Hindlimb muscle (tissue), 1 donor: ENCODE data around the gene MROH9. TPM values are rescaled to one million over a fixed set of nuclear protein-coding genes. Genes with fewer than 3 reads are reported as not detected.
"Not testable (repeated sequence)": the region's sequence is repeated elsewhere in the genome, so short reads cannot be mapped to it uniquely, and the experiment has no call there.

ENCODE experiments used
- DNase-seq: peaks from one replicate; pipeline ENCODE4 v3.0.0-alpha.2; 2013
- polyA plus RNA-seq: library from polyadenylated mRNA; unstranded; fragments of 120-200 nt; gene quantifications from one replicate; pipeline ENCODE4 v1.2.1, GENCODE V29; 2013; ENCODE audit not compliant: insufficient read length

Gene MROH9
- 0.09 TPM for polyA plus RNA-seq

GRCh38 chr1:170935231-170935630, at the start of gene MROH9:
MROH9 (plus strand) TSS chr1:170935534; CDS start chr1:170945557, 10,023 bp downstream.
- DNase-seq: no peak

DNA sequence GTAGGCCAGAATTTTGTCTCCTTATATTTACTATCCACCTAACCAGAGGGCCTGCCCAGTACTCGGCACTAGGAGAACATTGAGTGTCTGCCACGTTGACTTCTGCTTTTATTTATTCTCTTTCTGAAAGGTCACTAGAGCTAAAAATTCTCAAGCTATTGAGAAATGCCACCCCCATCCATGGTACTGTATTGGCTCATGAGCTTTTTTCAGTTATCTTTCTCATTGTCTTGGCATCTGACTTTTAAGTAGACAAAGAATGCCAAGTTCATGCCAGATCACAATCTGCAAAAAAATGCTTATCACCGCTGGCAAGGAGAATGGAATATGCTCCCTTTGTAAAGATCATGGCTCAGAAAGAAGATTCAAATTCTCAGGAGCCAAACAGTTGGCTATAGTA, 49.8 kb upstream of the MROH9 start:
- no peak for DNase-seq

GRCh38 chr1:170886460-170886859, 48.9 kb upstream of the MROH9 start:
- no peak for DNase-seq

DNA sequence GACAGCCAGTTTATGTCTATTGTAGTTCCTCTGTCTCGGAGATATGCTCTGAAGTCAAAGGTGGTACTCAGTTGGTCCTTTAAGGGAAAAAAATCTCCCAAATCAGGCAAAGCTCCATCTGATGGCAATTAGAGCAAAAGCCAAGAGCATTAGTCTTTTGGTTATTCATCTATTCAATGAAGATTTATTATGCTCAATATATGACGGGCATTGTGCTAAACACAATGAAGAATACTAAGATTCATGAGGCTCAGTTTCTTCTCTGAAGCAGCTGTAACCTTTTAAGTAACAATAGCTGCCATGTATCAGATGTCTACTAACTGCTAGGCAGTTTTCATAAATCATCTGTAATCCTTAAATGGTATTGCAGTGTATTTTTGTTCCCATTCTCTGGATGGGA, 47.6 kb upstream of the MROH9 start:
- no peak for DNase-seq

- no peak for DNase-seq
These were observed 43.5 kb upstream of the MROH9 start for GRCh38 chr1:170891872-170892271.

GRCh38 chr1:170893655-170894297, 41.6 kb upstream of the MROH9 start:
- DNase-seq: no peak

DNA sequence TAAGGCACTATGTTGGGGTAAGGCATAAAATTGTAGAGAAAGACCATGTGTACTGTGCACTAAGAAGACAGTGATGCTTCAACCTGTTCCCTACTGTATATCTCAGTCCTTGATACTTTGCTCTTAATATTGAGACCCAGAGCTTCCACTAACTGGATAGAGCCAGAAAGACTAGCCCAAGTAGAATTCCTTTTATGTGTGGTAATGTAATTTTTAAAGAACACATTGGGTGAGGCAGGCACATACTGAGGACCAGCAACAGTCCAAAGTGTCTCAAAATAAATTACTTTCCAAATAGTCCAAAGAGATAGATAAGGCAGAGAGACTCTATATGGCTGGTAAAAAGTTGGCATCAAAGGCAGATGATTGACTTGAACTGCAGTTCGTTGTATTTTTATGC, 31.4 kb upstream of the MROH9 start:
- no peak for DNase-seq

- no peak for DNase-seq
These were observed 26.4 kb upstream of the MROH9 start for GRCh38 chr1:170908942-170909341.

DNA sequence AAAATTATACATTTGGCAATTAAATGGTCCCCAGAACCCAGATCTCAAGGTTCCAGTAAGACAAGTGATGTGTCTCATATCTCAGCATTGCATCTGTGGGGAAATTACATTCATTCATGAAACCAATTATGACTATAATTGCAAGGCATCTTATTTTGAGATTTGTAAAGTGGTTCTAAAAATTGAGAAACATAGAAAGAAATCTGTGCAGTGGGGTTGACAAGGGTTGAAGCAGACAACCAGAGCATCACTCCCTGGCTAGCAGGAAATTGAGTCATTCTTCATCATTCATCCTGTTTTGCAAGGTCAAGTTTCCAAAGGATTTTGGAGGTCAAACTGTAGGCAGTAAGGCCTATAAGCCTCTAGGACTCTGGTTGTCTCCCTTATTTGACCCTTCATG, 25.1 kb upstream of the MROH9 start:
- DNase-seq: no peak

- no peak for DNase-seq
These were observed 18.0 kb upstream of the MROH9 start for GRCh38 chr1:170917373-170917772.

GRCh38 chr1:170924656-170925055, 10.7 kb upstream of the MROH9 start:
- DNase-seq: not testable (repeated sequence)

GRCh38 chr1:170927955-170928840, 7.1 kb upstream of the MROH9 start:
- DNase-seq: peak; percentile 9

DNA sequence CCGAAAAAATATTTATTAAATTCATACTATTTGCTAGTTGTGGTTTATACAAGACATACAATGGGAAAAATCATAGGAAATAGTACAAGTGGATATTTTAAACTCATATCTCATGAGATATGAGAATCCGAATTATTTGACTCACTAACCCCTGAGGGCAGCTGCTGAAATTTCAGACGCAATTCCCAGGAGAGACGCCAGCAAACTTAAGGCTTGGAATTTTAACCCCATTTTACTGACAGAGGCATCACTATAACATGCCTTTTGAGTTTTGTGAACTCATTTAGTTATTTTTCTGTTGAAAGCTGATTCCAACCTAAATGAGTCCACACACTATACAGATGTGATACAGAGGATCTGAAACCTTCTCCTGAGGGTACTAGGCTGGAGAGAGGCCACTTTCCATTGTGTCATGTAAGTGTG, 5.9 kb upstream of the MROH9 start:
- DNase-seq: no peak

DNA sequence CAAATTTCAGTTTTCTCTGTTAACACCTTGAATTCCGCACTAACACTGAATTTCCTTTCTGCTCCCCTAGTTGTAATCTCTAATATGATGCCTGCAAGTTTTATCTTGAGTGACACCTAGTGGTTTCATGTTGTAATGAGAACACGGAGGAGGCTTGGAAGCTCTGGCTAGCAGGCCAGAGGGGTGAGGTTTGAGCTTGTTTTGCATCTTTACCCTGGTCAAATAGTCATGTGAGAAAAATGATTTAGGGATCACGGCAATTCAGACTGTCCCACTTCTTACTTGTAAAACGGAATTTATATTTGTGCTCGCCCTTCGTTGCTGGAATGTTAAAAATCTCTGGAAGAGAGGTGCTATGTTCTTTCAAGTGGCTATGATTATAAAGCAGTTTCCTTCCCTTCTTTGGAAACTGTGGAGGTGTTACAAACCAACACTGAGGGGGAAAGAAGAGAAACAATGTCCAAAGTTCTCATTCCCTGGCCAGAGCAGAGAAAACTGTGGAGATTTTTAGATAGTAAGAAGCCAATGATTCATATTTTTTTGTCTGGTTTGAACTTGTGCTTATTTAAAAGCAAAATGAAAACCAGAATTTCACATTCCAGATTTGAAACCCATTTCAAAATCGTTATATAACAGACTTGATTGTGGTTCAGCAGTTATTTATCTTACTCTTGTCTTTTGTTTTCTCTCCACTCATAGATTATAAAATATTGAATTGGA, 5.3 kb upstream of the MROH9 start:
- DNase-seq: peak; percentile 58

DNA sequence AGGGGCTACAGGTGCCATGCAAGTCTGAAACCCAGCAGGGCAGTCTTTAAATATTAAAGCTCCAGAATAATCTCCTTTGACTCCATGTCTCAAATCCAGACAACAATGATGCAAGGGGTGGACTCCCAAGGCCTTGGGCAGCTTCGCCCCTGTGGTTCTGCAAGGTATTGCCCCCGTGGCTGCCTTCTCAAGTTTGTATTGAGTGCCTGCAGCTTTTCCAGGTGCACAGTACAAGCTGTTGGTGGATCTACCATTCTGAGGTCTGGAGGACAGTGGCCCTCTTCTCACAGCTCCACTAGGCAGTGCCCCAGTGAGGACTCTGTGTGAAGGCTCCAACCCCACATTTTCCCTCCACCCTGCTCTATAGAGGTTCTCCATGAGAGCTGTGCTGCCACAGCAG, 3.7 kb upstream of the MROH9 start:
- no peak for DNase-seq

- no peak for DNase-seq
These were observed 3.1 kb upstream of the MROH9 start for GRCh38 chr1:170932236-170932635.

- DNase-seq: no peak
These were observed 2.9 kb downstream of the MROH9 start for GRCh38 chr1:170938281-170938680.

DNA sequence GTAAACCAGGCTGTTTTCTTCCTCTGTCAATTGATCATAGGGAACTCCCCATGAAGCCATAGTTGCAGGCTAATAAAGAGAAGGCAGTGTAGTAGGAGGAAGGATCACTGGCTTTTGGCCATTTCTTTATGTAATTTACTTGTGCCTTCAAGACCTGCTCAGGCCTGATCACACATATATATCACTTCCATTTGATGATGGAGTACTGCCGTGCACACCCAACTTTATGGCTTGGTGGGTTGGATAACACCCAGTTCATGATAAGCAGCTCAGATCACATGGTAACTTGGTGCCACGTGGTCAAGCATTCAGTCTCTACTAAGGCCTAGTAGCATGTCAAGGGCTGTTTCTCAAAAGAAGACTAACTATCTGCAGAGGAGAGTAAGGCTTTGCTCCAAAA, 4.1 kb downstream of the MROH9 start:
- DNase-seq: no peak

DNA sequence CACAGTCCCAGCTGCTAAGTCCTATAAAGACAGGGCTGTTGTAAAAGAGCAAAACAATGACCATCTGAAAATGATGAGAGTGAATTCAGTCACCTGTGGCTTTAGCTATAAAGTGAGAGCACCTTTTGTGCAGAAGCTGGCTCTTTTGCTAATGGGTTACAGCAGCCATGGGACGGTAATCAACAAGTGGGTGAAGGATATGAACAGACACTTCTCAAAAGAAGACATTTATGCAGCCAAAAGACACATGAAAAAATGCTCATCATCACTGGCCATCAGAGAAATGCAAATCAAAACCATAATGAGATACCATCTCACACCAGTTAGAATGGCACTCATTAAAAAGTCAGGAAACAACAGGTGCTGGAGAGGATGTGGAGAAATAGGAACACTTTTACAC, 16.4 kb downstream of the MROH9 start:
- DNase-seq: not testable (repeated sequence)

DNA sequence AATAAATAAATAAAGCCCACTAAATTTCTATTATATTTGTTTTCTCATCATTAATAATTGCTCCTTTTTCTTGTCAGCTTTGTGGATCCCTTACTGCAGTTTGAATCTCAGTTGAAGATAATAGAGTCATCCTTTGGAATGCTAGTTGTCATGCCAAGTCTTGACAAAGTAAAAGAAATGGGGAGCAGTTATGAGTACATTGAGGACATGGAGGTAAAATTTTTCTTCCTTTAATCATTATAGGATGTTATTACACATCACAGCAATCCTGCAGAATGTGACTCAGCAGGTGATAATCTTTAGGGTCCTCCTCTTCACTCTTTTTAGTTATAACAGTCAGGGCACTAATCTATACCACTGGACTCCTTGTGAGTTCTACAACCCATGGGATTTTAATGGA, 24.1 kb downstream of the MROH9 start:
- DNase-seq: no peak

DNA sequence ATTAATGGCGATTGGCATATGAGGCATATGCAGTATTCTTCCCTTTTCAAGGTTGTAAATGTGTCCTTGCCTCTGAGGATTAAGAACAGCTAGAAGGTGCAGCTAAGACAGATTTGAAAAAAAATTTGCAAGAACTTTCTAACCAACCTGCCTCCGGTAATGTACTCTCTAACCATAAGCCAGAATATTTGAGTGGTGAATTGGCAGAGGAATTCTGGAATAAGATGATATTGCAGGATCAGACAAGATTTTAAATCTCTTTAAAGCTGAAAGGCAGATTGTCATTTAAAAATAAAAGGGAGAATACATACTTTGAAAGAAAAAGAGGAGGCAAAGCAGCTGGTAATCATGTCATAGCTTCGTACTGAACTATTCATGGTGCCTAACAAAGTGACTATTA, 29.2 kb downstream of the MROH9 start:
- DNase-seq: no peak

DNA sequence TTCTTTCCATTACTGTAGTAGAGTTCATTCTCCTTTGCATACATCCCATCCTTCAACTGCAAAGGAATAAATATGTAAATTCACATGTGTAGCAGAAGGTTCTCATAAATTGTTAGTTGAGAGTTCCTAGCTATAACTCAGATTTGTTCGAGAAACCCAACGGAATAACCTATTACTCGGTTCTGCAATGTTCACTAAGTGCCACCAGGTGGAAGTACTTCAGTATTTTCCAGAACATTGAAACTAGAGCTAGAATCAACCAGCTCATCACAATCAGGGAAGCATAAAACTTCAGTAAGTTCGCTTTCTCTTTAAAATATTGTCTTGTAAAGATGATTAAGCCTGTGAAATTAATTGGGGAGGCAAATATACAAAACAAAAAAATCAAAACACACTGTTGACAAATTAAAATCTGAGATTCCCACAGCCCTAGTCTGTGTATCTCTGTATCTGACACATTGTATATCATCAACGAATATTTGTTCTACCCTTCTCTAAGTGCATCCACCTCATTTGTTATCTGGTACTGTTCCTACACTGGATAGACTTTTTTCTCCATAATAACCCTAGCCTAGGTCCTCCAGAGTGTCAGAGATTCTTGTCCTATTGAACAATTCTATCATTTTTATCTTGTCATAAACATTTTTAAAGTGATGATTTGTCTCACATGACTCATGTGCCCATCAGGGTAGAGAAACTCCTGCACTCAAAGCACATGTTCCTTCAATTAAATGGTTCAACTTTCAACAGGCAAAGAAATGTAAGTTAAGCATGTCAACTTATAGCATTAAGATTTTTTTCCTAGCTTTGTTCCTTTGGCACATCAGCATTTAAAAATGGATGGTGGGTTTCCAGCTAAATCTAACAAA, 31.9 kb downstream of the MROH9 start:
- DNase-seq: peak; percentile 43
